MM.1S (cell line): ENCODE data around the gene FAM20A.

Experiments
- EZH2 ChIP-seq: fragments of 300-600 bp; sonication (generic); optimal IDR thresholded peaks from 2 replicates; pipeline ENCODE3; 2017; ENCODE audit warnings: low read depth, mild to moderate bottlenecking, antibody characterized with exemption, low read length, mixed read lengths
- EZH2phosphoT487 ChIP-seq: fragments of 300-600 bp; sonication (generic); IDR thresholded peaks from 2 replicates; pipeline ENCODE4 v1.6.1; 2018; ENCODE audit warnings: antibody characterized with exemption, low read length
- TF ChIP-seq, protein P1 (sequence below): fragments of 300-600 bp; sonication (generic); IDR thresholded peaks from 2 replicates; pipeline ENCODE4 v1.5.1; 2016; ENCODE audit warnings: antibody characterized with exemption, low read length, mixed read lengths

DNA sequence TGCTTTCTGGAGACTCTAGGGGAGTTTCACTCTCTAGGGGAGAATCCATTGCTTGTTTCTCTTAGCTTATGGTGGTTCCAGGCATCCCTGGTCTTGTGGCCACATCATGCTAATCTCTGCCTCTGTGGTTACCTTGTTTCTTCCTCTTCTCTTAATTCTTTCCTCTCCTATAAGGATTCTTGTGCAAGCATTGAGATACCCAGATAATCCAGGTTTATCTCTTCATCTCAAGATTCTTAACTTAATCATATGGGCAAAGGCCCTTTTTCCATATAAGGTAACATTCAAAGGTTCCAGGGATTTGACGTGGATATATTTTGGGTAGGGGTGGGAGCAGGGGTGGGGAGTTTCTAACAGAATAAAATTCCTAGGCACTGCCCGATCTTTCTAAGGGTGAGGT lies 32.6 kb downstream of the FAM20A start:
- TF ChIP-seq, protein P1, sequence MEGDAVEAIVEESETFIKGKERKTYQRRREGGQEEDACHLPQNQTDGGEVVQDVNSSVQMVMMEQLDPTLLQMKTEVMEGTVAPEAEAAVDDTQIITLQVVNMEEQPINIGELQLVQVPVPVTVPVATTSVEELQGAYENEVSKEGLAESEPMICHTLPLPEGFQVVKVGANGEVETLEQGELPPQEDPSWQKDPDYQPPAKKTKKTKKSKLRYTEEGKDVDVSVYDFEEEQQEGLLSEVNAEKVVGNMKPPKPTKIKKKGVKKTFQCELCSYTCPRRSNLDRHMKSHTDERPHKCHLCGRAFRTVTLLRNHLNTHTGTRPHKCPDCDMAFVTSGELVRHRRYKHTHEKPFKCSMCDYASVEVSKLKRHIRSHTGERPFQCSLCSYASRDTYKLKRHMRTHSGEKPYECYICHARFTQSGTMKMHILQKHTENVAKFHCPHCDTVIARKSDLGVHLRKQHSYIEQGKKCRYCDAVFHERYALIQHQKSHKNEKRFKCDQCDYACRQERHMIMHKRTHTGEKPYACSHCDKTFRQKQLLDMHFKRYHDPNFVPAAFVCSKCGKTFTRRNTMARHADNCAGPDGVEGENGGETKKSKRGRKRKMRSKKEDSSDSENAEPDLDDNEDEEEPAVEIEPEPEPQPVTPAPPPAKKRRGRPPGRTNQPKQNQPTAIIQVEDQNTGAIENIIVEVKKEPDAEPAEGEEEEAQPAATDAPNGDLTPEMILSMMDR: no peak
- TF ChIP-seq EZH2 (no peak), EZH2phosphoT487 (no peak)
